ENCODE data around the gene ZNF225. TPM values are rescaled to one million over a fixed set of nuclear protein-coding genes. Genes with fewer than 3 reads are reported as not detected.

The ZNF225 gene
- total and polyA plus RNA-seq, 2 donors (not counting 1 experiment from before 2014, with no cell fraction given), result 1.4 to 13.1 TPM

DNA sequence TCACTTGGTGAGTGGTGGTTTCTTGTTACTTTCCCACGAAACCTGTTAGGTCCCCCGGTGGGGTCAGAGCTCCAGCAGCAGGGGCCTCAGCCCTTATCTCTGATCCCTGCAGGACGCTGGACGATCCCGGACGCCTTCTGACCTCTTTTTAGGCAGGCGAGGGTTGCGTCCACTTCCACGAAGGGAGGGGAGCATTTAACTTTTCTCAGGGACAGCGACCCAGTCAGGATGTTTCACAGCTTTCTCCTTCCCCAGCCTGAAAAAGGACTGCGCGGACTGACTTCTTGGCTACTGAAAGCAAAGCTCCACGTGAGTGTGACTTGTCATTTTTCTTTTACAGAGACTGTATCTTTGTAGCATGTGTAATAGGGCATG, 28.8 kb downstream of the ZNF225 start:
- Histone ChIP-seq H3K9ac (ENCODE audit: low read length) (peak overlapping the region; percentile 80), H3K27me3 (replicated peaks in 1 of 4; ENCODE audit: control extremely low read depth in 1 of 4, control insufficient read depth in 3 of 4, insufficient read depth in 4 of 4, low read length in 3 of 4) (no peaks in the 10 kb centered on the region), H2AFZ (ENCODE audit: insufficient read depth, low read depth, low read length, poor library complexity, severe bottlenecking) (peak overlapping the region; percentile 96), H3K27ac (ENCODE audit: low read length in 2 of 2) (peak overlapping the region in 1 of 2 donors; percentile 77), H3K36me3 (replicated peaks in 1 of 2; ENCODE audit: control extremely low read depth in 1 of 2, control insufficient read depth in 1 of 2, extremely low read depth in 1 of 2, insufficient read depth in 2 of 2, low read length in 1 of 2) (peaks cover 4 to 9% of the 10 kb centered on the region in 2 experiments), H3K79me2 (ENCODE audit: control insufficient read depth, insufficient read depth, low read length) (peaks cover 17% of the 10 kb centered on the region), H4K20me1 (ENCODE audit: control insufficient read depth, insufficient read depth, low read length, poor library complexity, severe bottlenecking) (no peaks in the 10 kb centered on the region), H3K4me2 (replicated peaks; ENCODE audit: low read depth, low read length, poor library complexity, severe bottlenecking) (peak overlapping the region; percentile 81), H3K4me3 (ENCODE audit: control extremely low read depth in 1 of 5, extremely low read depth in 1 of 5, insufficient read depth in 1 of 5, low read depth in 2 of 5, low read length in 4 of 5) (peak overlapping the region; percentile 53 to 93 (median 80)), H3K4me1 (ENCODE audit: control insufficient read depth in 2 of 2, insufficient read depth in 2 of 2, low read length in 2 of 2) (peaks cover 13 to 15% of the 10 kb centered on the region in 2 donors), H3K9me3 (ENCODE audit: control extremely low read depth in 1 of 3, control insufficient read depth in 2 of 3, insufficient read depth in 1 of 3, low read length in 2 of 3) (no peaks in the 10 kb centered on the region)
- ChIA-PET POLR2A (interaction anchor here (1.2 kb wide), 1 partner anchor 23 kb away, joined by 4 read pairs; the partner anchor contains the start of gene ZNF226), CTCF (no interaction called here)
- Mint-ChIP-seq H3K4me3 (peak overlapping the region; percentile 93), H3K9me3 (ENCODE audit: insufficient read depth) (no peaks in the 10 kb centered on the region), H3K27me3 (no peaks in the 10 kb centered on the region), H3K27ac (peak overlapping the region; percentile 87), H3K4me1 (peaks cover 27% of the 10 kb centered on the region)
- WGBS (ENCODE audit: insufficient coverage), result 20% methylated on average over 9 of the region's 13 CpGs
- intact Hi-C loops (cut with micrococcal nuclease), result no loop called here
- ATAC-seq (ENCODE audit: low read depth) (no peak), DNase-seq (no peak)
- TF ChIP-seq CTCF (IDR thresholded peaks at IDR 0.05), result no peak

GRCh38 chr19:44149776-44150175, 36.6 kb downstream of the ZNF225 start:
- no peak overlapping the region for H3K4me3 ChIP-seq (ENCODE audit: control extremely low read depth in 1 of 5, extremely low read depth in 1 of 5, insufficient read depth in 1 of 5, low read depth in 2 of 5, low read length in 4 of 5)
- Mint-ChIP-seq H3K4me3 (no peak overlapping the region), H3K9me3 (ENCODE audit: insufficient read depth) (peaks cover 5% of the 10 kb centered on the region), H3K27me3 (no peaks in the 10 kb centered on the region), H3K27ac (no peak overlapping the region), H3K4me1 (no peaks in the 10 kb centered on the region)
- no peak for TF ChIP-seq CTCF (IDR thresholded peaks at IDR 0.05)
- TF ChIP-seq EZH2 (IDR thresholded peaks at IDR 0.05; ENCODE audit: borderline replicate concordance, insufficient read depth, low read depth, low read length, poor library complexity, severe bottlenecking), result no peak
- no peak for DNase-seq
- H3K79me2 ChIP-seq (ENCODE audit: control insufficient read depth, insufficient read depth, low read length), result no peaks in the 10 kb centered on the region
- H3K4me2 ChIP-seq (replicated peaks; ENCODE audit: low read depth, low read length, poor library complexity, severe bottlenecking), result no peak overlapping the region
- H3K36me3 ChIP-seq (replicated peaks in 1 of 2; ENCODE audit: control extremely low read depth in 1 of 2, control insufficient read depth in 1 of 2, extremely low read depth in 1 of 2, insufficient read depth in 2 of 2, low read length in 1 of 2), result peaks cover 2 to 47% of the 10 kb centered on the region in 2 experiments
- H3K9me3 ChIP-seq (ENCODE audit: control extremely low read depth in 1 of 3, control insufficient read depth in 2 of 3, insufficient read depth in 1 of 3, low read length in 2 of 3), result peaks cover 0 to 10% (median 7%) of the 10 kb centered on the region in 3 donors
- H4K20me1 ChIP-seq (ENCODE audit: control insufficient read depth, insufficient read depth, low read length, poor library complexity, severe bottlenecking), result no peaks in the 10 kb centered on the region
- ChIA-PET CTCF (no interaction called here), POLR2A (no interaction called here)
- no peak overlapping the region for H2AFZ ChIP-seq (ENCODE audit: insufficient read depth, low read depth, low read length, poor library complexity, severe bottlenecking)
- intact Hi-C loops (cut with micrococcal nuclease), result no loop called here
- H3K27ac ChIP-seq (ENCODE audit: low read length in 2 of 2), result no peak overlapping the region
- 100% methylated on average over 3 of the region's 4 CpGs for WGBS (ENCODE audit: insufficient coverage)
- no peak overlapping the region for H3K9ac ChIP-seq (ENCODE audit: low read length)
- H3K4me1 ChIP-seq (ENCODE audit: control insufficient read depth in 2 of 2, insufficient read depth in 2 of 2, low read length in 2 of 2), result no peaks in the 10 kb centered on the region
- H3K27me3 ChIP-seq (replicated peaks in 1 of 4; ENCODE audit: control extremely low read depth in 1 of 4, control insufficient read depth in 3 of 4, insufficient read depth in 4 of 4, low read length in 3 of 4), result no peaks in the 10 kb centered on the region
- no peak for ATAC-seq (ENCODE audit: low read depth)
